Thyroid gland (tissue), 4 donors: ENCODE measurements around the gene FAM241A.

ENCODE experiments used
- POLR2A ChIP-seq, 2 donors: fragments of 450-650 bp; IDR thresholded peaks; one replicate each; pipeline ENCODE4 v1.6.1; 2017; ENCODE audit warnings: antibody characterized with exemption in 2 of 2, mild to moderate bottlenecking in 2 of 2, moderate library complexity in 1 of 2
- TF ChIP-seq, protein P1 (sequence below), 6 experiments: fragments of 200-600 bp in 3 of 6; fragments of 450-650 bp in 3 of 6; sonication (generic) in 3 of 6; IDR thresholded peaks; one replicate each; pipeline ENCODE4 v1.5.1; 2016 to 2019; ENCODE audit warnings: antibody characterized with exemption in 6 of 6, mild to moderate bottlenecking in 2 of 6, inconsistent platforms in 1 of 6, moderate library complexity in 1 of 6

DNA sequence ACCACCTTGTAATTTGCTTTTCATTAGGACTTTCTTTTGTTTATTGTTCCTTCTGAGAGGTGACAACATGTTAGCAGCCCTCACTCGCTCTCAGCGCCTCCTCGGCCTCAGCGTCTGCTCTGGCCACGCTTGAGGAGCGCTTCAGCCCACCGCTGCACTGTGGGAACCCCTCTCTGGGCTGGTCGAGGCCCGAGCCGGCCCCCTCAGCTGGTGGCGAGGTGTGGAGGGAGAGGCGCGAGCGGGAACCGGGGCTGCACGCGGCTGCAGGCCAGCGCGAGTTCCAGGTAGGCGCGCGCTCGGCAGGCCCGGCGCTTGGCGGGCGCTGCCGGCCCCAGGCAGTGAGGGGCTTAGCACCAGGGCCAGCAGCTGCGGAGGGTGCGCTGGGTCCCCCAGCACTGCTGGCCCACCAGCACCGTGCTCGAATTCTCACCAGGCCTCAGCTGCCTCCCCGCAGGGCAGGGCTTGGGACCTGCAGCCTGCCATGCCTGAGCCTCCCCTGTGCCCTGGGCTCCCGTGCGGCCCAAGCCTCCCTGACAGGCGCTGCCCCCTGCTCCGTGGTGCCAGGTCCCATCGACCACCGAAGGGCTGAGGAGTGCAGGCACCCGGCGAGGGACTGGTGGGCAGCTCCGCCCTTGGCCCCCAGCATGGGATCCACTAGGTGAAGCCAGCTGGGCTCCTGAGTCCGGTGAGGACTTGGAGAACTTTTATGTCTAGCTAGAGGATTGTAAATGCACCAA lies 77.1 kb downstream of the FAM241A start:
- TF ChIP-seq, protein P1, sequence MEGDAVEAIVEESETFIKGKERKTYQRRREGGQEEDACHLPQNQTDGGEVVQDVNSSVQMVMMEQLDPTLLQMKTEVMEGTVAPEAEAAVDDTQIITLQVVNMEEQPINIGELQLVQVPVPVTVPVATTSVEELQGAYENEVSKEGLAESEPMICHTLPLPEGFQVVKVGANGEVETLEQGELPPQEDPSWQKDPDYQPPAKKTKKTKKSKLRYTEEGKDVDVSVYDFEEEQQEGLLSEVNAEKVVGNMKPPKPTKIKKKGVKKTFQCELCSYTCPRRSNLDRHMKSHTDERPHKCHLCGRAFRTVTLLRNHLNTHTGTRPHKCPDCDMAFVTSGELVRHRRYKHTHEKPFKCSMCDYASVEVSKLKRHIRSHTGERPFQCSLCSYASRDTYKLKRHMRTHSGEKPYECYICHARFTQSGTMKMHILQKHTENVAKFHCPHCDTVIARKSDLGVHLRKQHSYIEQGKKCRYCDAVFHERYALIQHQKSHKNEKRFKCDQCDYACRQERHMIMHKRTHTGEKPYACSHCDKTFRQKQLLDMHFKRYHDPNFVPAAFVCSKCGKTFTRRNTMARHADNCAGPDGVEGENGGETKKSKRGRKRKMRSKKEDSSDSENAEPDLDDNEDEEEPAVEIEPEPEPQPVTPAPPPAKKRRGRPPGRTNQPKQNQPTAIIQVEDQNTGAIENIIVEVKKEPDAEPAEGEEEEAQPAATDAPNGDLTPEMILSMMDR (IDR thresholded peaks at IDR 0.05): no peak
- TF ChIP-seq POLR2A (IDR thresholded peaks at IDR 0.05): no peak
